ENCODE measurements around the gene PNPLA6. TPM values are rescaled to one million over a fixed set of nuclear protein-coding genes. Genes with fewer than 3 reads are reported as not detected.

Gene PNPLA6
- total and polyA plus RNA-seq, 2 of the 13 experiments (the other 11 are each of a cell fraction or from before 2014, with no cell fraction given) = 24.9 to 28.2 TPM

GRCh38 chr19:7515645-7516151 lies 19.8 kb upstream of the PNPLA6 start, which contains the start of gene ZNF358 (continued):
- TF ChIP-seq ZNF850 (CRISPR knock-in tag; conservative IDR thresholded peaks at IDR 0.05) (no peak), ZNF883 (CRISPR knock-in tag; IDR thresholded peaks at IDR 0.05; ENCODE audit: not compliant biosample characterization) (no peak), ZSCAN22 (CRISPR knock-in tag; IDR thresholded peaks at IDR 0.05) (no peak), REPIN1 (CRISPR knock-in tag; IDR thresholded peaks at IDR 0.05; ENCODE audit: borderline replicate concordance, low read depth) (no peak), TCF12 (IDR thresholded peaks at IDR 0.05) (no peak), TCF12 (CRISPR knock-in tag; IDR thresholded peaks at IDR 0.05) (no peak), TEAD2 (CRISPR knock-in tag; IDR thresholded peaks at IDR 0.05) (no peak), AFF4 (CRISPR knock-in tag; IDR thresholded peaks at IDR 0.05) (no peak), ZNF800 (CRISPR knock-in tag; IDR thresholded peaks at IDR 0.05) (no peak), IKZF5 (CRISPR knock-in tag; IDR thresholded peaks at IDR 0.05) (0 out of 2 replicates have a peak, but pooled peaks have one; percentile 16), ZNF12 (CRISPR knock-in tag; IDR thresholded peaks at IDR 0.05) (no peak), ATF4 (CRISPR knock-in tag; IDR thresholded peaks at IDR 0.05) (no peak), SOX6 (IDR thresholded peaks at IDR 0.05) (no peak), SOX6 (CRISPR knock-in tag; IDR thresholded peaks at IDR 0.05) (peak; percentile 52; the same call in 1 of the 2 replicates), REST (IDR thresholded peaks at IDR 0.05; ENCODE audit: borderline replicate concordance in 1 of 2, low read depth in 1 of 2, low read length in 2 of 2) (peak in 1 of 2 experiments; percentile 29; a peak in 1 of 4 replicates), HOXA5 (CRISPR knock-in tag; IDR thresholded peaks at IDR 0.05) (no peak), ZSCAN12 (CRISPR knock-in tag; IDR thresholded peaks at IDR 0.05) (no peak), SOX5 (CRISPR knock-in tag; IDR thresholded peaks at IDR 0.05; ENCODE audit: borderline replicate concordance) (peak; percentile 49; the same call in 1 of the 2 replicates), ZNF879 (CRISPR knock-in tag; IDR thresholded peaks at IDR 0.05) (no peak)

Measured in HepG2 (cell line).